ENCODE results near the gene SSC5D.

Gene SSC5D

DNA sequence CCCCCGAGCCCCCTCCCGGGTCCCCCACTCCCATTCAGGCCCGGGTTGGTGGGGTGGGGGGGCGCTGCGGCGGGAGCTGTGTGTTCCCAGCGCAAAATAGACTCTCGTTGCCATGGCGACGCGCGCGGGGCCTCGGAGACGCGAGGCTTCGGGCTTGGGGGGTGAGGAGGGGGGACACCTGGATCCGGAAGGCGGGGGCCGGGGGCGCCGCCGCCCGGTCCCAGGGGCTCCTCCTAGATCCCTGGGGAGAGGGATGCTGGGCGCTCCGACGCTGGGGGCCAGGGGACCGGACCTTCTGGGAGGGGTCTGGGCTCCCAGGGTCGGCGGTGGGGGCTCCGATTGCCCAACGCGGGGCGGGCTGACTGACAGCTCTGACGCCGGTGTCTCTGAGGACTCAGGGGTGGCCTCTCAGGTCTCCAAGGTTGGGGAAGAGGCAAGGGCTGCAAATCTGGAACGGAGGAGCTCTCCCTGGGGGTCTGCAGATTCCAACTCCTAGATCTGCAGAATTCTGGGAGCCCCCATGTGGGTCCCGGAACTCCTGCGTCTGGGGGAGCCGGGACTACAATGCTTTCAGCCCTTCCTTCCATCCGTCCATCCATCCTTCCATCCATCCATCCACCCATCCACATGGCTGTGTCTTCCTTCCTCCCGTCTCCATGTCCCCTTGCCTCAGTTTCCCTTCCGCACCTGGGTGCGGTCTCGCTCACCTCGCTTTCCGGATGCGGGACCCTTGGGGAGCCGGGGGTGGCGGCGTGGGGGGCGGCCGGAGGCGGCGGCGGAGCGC, 36.1 kb upstream of the SSC5D start:
- TF ChIP-seq ZFX (IDR thresholded peaks at IDR 0.05; ENCODE audit: borderline replicate concordance): no peak
- TF ChIP-seq, protein P1, sequence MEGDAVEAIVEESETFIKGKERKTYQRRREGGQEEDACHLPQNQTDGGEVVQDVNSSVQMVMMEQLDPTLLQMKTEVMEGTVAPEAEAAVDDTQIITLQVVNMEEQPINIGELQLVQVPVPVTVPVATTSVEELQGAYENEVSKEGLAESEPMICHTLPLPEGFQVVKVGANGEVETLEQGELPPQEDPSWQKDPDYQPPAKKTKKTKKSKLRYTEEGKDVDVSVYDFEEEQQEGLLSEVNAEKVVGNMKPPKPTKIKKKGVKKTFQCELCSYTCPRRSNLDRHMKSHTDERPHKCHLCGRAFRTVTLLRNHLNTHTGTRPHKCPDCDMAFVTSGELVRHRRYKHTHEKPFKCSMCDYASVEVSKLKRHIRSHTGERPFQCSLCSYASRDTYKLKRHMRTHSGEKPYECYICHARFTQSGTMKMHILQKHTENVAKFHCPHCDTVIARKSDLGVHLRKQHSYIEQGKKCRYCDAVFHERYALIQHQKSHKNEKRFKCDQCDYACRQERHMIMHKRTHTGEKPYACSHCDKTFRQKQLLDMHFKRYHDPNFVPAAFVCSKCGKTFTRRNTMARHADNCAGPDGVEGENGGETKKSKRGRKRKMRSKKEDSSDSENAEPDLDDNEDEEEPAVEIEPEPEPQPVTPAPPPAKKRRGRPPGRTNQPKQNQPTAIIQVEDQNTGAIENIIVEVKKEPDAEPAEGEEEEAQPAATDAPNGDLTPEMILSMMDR (IDR thresholded peaks at IDR 0.05): no peak
- H3K27ac ChIP-seq: no peak overlapping the region

DNA sequence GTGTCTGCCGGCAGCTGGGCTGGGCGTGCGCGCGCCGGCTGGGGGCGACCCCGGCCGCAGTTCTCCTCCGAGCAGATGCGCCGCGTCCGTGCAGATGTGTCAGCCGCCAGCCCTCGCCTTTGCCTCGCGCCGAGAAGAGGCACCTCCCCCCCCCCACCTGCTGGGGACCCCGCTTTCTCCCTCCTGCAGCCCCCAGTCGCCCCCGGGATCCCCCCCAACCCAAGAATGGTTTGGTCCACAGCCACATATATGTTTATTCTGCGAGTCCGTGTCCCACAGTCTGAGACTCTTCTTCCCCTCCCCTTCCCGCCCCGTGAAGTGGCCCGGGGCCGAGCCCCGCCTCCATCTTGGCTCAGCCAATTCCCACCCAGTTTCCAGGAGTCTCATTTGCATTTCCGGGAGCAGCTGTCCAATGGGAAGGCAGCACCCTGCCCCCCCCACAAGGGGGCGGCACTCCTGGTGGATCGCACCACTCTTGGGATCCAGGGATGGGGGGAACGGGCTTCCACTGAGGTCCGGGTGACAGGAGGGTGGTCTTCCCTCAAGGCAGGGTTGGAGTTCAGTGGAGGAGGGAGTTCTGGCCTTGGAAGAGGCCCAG, 35.4 kb upstream of the SSC5D start:
- TF ChIP-seq ZFX (IDR thresholded peaks at IDR 0.05; ENCODE audit: borderline replicate concordance): no peak
- TF ChIP-seq, protein P1 (IDR thresholded peaks at IDR 0.05): no peak
- H3K27ac ChIP-seq: peak overlapping the region; percentile 45; the same call in 1 of the 2 replicates

DNA sequence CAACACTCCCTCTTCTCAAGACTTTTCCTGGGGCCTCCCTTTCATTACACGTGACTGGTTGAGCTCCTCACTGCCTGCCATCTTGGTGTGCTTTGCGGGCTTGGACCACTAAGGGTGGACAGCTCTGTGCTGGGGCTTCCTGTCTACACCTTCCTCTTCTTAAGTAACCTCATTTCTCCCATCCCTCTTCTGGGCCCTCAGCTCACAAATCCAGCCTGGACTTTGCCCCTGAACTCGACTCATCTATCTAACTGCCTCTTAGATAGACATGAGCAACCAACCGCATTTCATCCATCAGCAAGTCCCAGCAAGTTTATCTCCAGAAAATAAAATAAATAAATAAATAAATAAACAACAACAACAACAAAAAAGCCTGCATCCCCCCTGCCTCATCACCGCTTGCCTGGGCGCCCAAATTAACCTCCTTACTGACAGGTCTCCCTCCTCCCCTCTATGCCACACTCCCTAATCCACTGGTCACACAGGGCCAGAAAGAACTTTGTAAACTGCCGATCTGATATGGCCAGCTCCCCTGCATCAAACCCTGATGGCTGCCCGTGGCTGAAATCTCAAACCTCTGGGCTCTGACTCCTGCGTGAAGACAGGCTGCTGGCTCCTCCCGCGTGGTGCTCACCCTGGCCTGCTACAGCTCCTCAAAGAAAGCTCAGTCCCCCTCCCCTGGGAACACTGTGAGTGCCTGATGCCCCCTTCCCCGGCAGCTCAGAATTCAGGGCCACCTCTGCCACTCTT, 34.5 kb upstream of the SSC5D start:
- TF ChIP-seq, protein P1 (IDR thresholded peaks at IDR 0.05): no peak
- TF ChIP-seq ZFX (IDR thresholded peaks at IDR 0.05; ENCODE audit: borderline replicate concordance): no peak
- peak overlapping the region; percentile 45 for H3K27ac ChIP-seq

DNA sequence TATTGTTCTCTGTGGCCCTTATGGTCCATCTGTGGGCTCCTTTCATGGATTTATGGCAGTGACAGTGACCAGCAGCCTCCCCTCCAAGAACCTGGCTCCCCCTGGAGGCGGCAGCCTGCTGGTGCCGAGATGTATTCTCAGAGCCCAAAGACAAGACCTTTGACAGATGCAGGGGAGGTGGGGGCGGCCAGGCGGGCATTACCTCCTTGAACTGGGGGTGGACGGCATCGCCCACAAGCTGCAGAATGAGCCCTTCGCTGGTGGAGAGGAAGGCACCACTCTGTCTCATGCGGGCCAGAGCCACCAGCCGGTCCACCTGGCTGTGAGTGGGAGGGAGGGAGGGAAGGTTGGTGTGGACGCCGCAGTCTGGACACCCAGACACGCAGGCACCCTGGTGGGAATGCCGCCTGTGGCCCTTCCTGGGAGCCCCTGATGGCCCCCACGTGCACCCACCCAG, 33.4 kb upstream of the SSC5D start:
- no peak overlapping the region for H3K27ac ChIP-seq
- TF ChIP-seq, protein P1 (IDR thresholded peaks at IDR 0.05): peak; percentile 82
- no peak for TF ChIP-seq ZFX (IDR thresholded peaks at IDR 0.05; ENCODE audit: borderline replicate concordance)

DNA sequence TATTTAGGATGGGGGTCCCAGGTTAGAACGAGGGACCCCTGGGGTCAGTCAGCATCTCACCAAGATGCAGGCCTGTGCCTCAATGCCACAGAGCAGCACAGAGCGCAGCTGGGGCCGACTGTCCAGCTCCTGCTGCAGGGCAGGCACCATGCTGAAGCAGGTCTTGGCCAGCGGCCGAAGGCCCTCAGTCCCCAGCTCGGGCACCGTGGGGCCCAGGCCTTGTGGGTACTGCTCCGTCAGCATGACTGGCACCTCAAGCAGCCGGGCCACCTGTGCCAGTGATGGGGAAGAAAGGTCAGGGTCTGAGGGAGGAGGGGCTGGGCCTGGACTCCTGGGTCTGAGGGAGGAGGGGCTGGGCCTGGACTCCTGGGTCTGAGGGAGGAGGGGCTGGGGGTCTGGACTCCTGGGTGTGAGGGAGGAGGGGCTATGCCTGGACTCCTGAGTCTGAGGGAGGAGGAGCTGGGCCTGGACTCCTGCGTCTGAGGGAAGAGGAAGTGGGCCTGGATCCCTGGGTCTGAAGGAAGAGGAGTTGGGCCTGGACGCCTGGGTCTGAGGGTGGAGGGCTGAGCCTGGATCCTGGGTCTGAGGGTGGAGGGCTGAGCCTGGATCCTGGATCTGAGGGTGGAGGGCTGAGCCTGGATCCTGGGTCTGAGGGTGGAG, 32.5 kb upstream of the SSC5D start:
- TF ChIP-seq ZFX (IDR thresholded peaks at IDR 0.05; ENCODE audit: borderline replicate concordance): no peak
- TF ChIP-seq, protein P1 (IDR thresholded peaks at IDR 0.05): no peak
- H3K27ac ChIP-seq: no peak overlapping the region

DNA sequence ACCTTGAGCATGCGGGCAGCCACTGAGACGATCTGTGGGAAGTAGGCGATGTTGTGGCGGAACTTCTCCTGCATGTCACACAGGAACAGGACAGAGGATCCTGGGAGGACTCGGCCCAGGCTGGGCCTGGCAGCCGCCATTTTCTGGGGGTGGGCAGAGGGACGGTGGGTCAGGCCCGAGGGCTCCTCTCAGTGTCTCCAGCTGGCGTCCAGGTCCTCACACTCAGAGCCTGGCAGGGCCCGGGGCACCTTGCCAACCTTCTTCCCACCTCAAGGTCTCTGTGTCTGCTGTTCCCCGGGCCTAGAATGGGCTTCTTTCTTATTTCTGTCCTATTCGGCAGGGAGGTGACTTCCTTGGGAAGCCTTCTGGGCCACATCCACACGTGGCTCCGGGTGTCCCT, 31.9 kb upstream of the SSC5D start:
- H3K27ac ChIP-seq: no peak overlapping the region
- TF ChIP-seq, protein P1 (IDR thresholded peaks at IDR 0.05): no peak
- TF ChIP-seq ZFX (IDR thresholded peaks at IDR 0.05; ENCODE audit: borderline replicate concordance): no peak

Data from 22Rv1 (cell line).